ENCODE data around the gene NCAN. TPM values are rescaled to one million over a fixed set of nuclear protein-coding genes. Genes with fewer than 3 reads are reported as not detected.
"Not testable (repeated sequence)": the region's sequence is repeated elsewhere in the genome, so short reads cannot be mapped to it uniquely, and the experiment has no call there.

NCAN gene
- total RNA-seq, 1 donor, result not detected

DNA sequence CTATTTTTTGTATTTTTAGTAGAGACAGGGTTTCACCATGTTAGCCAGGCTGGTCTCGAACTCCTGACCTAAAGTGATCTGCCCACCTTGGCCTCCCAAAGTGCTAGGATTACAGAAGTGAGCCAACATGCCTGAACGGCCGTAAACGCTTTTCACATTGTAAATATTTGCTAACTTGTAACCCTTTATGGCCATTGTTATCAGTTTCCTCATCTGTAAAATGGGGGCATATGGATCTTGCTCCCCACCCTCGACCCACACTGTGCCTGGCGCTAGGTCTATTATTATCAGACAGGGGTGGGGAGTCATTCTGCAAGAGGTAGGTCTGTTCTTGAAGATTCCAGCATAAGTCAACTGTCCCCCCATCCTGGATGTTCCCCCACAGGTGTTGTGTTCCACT lies 11.9 kb downstream of the NCAN start:
- DNase-seq (ENCODE audit: low read depth in 2 of 3, low spot score in 2 of 3), result no peak

DNA sequence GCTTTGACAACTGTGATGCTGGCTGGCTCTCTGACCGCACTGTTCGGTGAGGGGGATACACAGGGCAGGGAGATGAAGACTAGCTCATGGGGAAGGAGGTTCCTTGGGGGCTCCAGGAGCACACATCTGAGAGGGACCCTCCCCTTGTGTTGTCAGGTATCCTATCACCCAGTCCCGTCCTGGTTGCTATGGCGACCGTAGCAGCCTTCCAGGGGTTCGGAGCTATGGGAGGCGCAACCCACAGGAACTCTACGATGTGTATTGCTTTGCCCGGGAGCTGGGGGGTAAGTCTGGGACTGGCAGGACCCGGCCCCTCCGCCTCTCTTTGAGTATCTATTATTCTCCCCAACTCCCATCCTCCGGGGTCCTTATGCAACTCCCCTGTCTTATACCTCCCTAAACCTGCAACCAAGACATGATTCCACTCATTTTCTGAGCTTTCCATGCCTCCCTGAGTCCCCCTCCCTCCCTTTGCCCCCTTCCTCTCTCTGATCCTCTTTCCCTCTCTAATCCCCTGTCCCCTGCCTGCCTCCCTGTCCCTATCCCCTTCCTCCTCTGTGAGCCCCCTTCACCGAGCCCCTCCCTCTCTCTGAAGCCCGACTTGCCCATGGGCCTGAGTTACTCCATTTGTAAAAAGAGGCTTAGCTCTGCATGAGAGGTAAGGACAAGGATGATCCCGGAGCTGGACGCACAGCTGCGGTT lies 12.5 kb downstream of the NCAN start:
- DNase-seq (ENCODE audit: low read depth in 2 of 3, low spot score in 2 of 3), result no peak

DNA sequence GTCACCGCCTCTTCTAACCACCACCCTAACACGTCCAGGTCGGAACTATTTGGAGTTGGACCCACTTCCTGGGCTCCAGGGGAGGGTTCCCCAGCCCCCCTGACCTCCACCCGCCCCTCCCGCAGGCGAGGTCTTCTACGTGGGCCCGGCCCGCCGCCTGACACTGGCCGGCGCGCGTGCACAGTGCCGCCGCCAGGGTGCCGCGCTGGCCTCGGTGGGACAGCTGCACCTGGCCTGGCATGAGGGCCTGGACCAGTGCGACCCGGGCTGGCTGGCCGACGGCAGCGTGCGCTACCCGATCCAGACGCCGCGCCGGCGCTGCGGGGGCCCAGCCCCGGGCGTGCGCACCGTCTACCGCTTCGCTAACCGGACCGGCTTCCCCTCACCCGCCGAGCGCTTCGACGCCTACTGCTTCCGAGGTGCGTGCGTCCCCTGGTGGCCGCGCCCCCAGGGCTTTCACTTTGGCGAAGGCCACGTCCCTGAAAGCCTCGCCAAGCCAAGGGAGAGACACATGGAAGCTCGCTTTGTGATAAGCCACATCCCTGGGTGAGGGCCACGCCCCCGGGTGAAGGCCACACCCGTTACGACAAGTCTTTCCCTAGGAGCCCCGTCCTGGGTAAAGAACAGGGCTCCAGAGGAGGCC lies 13.2 kb downstream of the NCAN start:
- peak; percentile 60 to 79 (median 75) for DNase-seq (ENCODE audit: low read depth in 2 of 3, low spot score in 2 of 3)

DNA sequence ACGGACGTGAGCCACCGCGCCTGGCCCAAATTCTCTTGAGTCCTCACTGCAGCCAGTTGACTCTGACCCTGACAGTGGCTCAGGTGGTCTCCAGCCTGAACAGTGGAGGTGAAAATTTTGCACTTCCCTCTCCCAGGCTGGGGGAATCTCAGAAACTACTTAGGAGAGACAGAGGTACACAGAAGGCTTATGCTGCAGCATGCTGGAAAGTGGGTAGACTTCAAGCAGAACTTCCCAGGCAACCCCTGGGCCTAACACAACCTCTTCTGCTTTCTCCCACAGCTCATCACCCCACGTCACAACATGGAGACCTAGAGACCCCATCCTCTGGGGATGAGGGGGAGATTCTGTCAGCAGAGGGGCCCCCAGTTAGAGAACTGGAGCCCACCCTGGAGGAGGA lies 14.4 kb downstream of the NCAN start:
- no peak for DNase-seq (ENCODE audit: low read depth in 2 of 3, low spot score in 2 of 3)

DNA sequence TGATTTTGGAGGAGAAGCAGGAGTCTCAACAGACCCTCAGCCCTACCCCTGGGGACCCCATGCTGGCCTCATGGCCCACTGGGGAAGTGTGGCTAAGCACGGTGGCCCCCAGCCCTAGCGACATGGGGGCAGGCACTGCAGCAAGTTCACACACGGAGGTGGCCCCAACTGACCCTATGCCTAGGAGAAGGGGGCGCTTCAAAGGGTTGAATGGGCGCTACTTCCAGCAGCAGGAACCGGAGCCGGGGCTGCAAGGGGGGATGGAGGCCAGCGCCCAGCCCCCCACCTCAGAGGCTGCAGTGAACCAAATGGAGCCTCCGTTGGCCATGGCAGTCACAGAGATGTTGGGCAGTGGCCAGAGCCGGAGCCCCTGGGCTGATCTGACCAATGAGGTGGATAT lies 14.9 kb downstream of the NCAN start:
- DNase-seq (ENCODE audit: low read depth in 2 of 3, low spot score in 2 of 3), result no peak

DNA sequence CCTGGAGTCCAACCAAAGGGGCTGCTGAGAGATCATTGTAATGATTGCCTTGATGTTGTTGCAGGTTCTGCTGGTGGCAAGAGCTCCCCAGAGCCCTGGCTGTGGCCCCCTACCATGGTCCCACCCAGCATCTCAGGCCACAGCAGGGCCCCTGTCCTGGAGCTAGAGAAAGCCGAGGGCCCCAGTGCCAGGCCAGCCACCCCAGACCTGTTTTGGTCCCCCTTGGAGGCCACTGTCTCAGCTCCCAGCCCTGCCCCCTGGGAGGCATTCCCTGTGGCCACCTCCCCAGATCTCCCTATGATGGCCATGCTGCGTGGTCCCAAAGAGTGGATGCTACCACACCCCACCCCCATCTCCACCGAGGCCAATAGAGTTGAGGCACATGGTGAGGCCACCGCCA lies 15.5 kb downstream of the NCAN start:
- DNase-seq (ENCODE audit: low read depth in 2 of 3, low spot score in 2 of 3), result no peak

DNA sequence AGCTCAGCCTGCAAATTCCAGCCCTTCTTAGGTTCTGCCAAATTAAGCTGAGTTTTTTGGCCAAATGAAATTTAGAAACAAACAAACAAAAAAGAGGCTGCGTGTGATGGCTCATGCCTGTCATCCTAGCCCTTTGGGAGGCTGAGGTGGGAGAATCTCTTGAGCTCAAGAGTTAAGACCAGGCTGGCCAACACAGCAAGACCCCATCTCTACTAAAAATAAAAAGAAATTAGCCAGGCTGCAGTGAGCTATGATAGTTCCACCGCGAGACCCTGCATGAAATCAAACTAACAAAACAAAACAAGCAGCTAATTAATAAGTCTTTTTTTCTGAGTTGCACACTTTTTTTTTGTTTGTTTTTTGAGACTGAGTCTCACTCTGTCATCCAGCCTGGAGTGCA lies 17.9 kb downstream of the NCAN start:
- no peak for DNase-seq (ENCODE audit: low read depth in 2 of 3, low spot score in 2 of 3)

DNA sequence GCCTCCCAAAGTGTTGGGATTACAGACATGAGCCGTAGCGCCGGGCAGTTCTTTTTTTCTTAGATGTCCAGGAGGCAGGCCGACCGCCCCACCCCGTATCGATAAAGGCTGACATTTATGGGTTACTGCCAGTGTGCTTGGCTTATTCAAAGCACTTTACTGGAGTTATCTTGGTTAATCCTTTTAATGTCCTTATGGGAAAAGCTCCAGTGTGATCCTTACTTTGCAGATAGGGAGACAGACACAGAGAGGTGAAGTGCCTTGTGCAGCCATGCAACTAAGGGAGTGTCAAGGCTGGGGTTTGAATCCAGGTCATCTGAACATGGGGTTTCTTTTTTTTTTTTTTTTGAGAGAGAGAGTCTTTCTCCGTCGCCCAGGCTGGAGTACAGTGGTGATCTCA lies 19.2 kb downstream of the NCAN start:
- no peak for DNase-seq (ENCODE audit: low read depth in 2 of 3, low spot score in 2 of 3)

DNA sequence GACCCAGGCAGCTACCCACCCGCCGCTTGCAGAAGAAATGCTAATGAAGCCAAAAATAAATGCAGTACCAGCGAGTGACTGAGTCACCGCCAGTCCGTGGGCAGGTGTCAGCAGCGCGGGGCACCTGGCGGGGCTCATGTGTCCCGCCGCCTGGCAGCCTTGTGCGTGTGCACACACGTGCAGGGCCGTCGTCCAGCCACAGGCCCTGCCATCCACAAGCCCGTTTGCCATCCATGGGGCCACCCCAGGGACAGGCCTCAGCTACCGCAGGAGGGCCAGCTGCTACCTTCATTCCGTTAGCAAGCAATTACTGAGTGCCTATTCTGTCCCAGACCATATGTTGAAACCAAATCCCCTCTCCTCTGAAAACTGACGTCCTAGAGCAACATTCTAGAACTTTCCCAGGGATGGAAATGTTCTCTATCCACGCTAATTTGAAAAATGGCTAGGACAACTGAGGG lies 20.5 kb downstream of the NCAN start:
- DNase-seq (ENCODE audit: low read depth in 2 of 3, low spot score in 2 of 3), result no peak

DNA sequence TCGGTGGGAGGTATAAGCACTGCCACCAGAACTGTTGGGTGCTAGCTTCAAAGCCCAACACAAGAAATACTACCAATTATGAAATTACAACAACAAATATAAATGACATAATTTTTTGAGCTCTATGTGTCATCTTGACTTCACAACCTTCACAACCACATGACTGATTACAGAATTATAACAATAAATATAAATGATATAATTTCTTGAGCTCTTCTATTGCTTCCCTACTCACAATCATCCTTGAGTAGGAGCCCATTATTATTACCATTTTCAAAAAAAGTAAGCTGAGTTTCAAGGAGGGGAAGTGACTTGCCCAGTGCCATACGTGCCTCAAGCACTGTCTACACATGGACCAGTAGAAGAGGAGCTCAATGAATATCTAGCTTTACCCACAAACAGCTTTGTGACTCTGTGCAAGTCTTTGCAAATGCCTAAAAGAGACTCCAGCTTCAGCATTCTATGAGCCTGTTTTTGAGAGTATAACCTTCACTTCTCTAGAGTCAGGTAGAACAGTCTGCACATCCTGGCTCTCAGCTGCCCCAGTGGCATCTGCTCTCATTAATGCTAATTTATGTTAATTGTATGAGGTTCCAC lies 22.6 kb downstream of the NCAN start:
- no peak for DNase-seq (ENCODE audit: low read depth in 2 of 3, low spot score in 2 of 3)

DNA sequence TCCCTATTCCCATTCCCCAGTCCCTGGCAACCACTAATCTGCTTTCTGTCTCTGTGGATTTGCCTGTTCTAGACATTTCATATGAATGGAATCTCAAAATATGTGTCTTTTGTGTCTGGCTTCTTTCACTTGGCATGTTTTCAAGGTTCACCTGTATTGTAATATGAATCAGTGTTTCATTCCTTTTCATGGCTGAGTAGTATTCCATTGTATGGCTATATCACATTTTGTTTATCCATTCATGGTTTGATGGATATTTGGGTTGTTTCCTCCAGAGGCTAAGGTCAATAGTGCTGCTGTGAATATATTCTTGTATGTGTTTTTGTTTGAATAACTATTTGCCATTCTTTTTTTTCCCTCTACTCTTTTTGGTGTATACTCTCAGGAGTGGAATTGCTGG lies 24.4 kb downstream of the NCAN start:
- DNase-seq (ENCODE audit: low read depth in 2 of 3, low spot score in 2 of 3), result no peak

DNA sequence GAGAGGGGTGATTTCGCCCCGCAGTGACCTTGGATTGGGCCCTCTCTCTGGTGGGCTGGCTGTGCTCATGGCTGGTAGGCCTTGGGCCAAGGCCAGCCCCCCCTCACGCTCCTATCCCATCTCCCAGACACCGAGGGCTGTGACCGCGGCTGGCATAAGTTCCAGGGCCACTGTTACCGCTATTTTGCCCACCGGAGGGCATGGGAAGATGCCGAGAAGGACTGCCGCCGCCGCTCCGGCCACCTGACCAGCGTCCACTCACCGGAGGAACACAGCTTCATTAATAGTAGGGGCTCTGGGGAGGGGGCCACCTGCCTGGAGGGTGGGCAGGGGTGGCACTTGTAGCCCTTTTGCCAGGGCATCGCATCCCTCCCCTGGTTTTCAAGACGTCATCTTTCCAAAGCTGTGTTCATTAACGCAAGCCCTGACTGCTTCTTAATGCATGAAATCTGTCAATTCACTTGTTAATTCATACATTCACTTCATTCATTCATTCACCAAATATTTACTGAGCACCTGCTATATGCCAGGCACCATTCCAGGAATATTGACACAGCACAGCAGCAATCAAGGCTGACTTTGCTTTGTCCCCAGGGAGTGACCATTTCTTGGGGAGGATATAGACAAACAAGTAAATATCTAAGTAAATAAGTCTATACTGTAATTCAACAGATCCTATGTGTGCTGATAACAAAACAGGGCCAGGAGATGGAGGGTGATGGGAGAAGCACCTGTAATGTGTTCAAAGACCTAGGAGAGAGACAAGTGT lies 26.6 kb downstream of the NCAN start:
- no peak for DNase-seq (ENCODE audit: low read depth in 2 of 3, low spot score in 2 of 3)

DNA sequence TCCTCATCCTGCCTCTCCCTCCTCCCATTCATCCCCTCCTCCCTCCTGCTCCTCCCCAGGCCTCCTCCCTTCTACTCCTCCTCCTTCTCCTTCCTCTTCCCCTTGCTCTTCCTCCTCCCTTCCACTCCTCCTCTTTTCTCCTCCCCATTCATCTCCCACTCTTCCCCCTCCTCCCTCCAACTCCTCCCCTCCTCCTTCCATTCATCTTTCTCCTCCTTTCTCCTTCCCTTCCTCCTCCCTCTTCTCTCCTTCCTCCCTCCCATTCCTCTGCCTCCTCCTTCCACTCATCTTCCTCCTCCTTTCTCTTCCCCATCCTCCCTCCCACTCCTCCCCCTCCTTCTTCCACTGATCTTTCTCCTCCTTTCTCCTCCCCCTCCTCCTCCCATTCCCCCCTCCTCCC lies 27.9 kb downstream of the NCAN start:
- no peak for DNase-seq (ENCODE audit: low read depth in 2 of 3, low spot score in 2 of 3)

DNA sequence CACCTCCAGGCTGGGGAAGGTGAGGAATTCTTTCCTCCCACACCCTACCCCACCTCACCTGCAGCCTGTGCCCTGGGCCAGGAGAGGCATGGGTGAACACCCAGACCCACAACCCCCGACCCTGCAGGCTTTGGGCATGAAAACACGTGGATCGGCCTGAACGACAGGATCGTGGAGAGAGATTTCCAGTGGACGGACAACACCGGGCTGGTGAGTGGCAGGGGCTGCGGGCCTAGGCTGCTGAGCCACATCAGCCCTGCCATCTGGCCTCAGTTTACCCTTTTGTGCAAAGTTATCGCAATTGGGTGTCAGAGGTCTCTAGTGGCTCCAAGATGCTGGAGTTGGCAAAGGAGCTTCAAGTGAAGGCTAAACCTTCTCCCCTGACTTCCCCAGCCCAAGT lies 28.7 kb downstream of the NCAN start:
- no peak for DNase-seq (ENCODE audit: low read depth in 2 of 3, low spot score in 2 of 3)

DNA sequence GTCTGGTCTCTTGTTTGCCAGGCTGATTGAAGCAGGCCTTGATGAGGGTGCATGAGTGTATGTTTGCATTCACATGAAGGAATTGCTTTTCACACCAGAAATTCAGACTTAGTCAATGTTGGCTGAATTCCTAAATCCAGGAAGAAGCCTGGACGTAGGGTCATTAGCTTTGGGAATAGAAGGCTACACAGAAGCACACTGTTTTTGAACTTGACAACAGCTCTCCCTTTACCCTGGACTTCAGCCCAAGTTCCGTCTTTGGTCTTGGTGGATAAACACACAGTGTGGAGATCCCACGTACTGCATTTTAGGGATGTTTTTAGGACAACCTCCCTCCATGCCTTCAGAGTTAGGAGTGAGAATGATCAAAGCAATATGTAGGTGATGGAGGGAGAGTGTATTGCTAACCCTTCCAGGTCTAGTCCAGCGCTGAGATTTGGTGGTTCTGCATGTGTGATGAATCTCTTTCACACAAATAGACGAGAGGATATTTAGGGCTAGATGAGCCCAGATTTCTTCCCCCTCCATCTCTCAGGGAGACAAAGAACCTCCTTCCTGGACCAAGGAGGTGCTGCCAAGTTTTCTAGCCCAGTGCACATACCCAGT lies 38.5 kb downstream of the NCAN start:
- no peak for DNase-seq (ENCODE audit: low read depth in 2 of 3, low spot score in 2 of 3)

DNA sequence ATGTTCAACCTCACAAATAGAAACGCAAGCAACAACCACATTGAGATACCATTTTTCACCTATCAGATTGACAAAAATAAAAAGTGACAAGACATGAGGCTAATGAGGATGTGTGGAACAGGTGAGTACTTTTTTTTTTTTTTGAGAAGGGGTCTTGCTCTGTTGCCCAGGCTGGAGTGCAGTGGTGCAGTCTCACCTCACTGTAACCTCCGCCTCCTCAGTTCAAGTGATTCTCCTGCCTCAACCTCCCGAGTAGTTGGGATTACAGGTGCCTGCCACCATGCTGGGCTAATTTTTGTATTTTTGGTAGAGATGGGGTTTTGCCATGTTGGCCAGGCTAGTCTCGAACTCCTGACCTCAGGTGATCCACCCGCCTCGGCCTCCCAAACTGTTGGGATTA lies 41.7 kb downstream of the NCAN start:
- not testable (repeated sequence) for DNase-seq (ENCODE audit: low read depth in 2 of 3, low spot score in 2 of 3)

DNA sequence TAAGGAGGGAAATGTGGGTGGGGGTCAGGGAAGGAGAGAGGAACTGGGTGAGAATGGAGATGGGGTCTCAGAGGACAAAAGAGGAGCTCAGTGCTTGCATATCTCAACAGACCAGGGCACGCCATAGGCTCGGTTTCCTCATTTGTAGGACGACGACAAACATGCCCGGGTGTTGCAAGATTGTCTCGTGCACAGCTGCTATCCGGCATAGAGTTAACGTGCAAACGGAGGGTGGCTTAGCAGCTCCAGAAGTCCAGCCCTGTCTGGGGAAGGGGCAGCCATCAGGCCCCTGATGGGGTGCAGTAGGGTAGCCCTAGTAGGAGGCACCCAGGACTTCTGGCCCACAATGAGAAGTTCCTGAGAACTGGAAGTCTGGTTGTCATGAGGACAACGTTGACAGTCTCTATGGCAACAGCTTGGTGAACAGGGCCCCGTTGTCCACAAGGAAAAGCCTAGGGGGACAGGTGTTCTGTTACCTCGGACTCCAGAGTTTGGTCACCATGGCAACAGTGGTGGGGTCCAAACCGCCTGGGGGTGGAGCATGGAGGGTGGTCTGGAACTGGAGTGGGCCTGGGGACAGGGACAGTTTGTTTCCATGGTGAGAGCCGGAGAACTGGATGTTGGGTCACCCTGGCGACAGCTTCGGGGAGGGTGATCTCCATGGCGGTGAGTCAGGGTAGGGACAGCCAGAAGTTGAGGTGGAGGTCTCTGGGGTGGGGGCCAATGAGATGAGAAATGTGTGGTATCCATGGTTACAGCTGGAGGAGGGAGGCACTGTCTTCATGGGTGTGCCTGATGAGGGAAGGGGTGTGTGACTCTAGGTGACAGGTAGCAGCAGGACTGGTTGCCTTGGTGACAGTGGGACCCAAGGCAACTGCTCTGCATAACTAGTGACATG lies 44.6 kb downstream of the NCAN start:
- peak in 2 of 3 donors; percentile 16 to 21 for DNase-seq (ENCODE audit: low read depth in 2 of 3, low spot score in 2 of 3)

DNA sequence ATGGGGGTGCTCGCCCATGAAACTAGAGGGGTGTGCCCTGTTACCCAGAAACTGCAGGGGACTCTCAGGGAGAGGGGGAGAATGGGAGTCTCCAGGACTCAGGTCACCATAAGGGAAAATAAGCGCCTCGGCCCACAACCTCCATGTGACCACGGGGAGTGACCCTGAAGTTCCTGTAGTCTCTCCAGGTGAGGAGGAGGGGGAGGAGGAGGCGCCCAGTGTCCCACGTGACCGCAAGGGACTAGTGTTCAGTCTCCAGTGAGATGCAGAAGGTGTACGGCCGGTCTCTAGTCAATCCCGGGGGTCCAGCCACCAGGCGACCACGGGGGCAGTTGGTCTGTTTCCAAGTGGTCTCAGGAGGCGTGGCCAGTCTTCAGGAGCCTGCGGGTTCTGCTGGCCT lies 45.4 kb downstream of the NCAN start:
- no peak for DNase-seq (ENCODE audit: low read depth in 2 of 3, low spot score in 2 of 3)

DNA sequence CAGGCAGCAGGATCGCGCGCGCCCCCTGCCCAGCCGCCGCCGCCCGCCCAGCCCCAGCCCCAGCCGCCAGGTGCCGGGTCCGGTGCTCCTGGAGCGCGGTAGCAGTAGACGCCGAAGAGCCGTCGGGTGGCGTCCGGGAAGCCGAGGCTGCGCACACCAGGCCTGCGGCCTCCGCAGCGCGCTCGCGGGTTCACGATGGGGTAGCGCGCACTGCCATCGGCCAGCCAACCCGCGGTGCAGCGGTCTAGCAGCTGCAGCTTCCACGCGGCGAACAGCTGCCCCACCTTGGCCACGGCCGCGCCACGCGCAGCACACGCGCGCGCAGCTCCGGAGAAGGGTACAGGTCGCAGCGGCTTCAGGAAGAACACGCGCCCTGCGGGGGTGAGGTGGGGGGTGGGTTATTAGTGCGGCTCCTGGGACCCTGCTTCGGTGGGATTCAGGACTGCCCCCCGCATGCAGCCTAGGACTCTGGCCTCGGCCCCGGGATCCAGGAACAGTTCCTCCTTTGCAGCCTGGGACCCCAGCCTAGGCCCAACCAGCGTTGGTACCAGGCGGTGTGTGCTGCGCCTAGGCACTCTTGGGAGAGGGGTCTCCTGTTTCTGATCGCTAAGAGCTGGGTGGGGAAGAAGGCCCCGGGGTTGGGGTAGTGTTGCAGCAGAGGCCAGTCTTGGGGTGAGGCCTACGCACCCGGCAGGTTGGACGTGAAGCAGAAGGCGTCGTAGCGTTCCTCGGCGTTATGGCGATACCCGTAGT lies 46.3 kb downstream of the NCAN start:
- no peak for DNase-seq (ENCODE audit: low read depth in 2 of 3, low spot score in 2 of 3)

Measured in hematopoietic multipotent progenitor cell (in vitro differentiated cells).